GM18520 (cell line): Measurements from ENCODE around the gene CST7.

ENCODE experiments used
- ATAC-seq: cut with Tn5 transposase; IDR thresholded peaks from one replicate; pipeline ENCODE4 v1.9.1; 2021; ENCODE audit not compliant: unreplicated experiment

Gene CST7

GRCh38 chr20:24984961-24985640 lies 36.0 kb downstream of the CST7 start:
- ATAC-seq, result no peak

DNA sequence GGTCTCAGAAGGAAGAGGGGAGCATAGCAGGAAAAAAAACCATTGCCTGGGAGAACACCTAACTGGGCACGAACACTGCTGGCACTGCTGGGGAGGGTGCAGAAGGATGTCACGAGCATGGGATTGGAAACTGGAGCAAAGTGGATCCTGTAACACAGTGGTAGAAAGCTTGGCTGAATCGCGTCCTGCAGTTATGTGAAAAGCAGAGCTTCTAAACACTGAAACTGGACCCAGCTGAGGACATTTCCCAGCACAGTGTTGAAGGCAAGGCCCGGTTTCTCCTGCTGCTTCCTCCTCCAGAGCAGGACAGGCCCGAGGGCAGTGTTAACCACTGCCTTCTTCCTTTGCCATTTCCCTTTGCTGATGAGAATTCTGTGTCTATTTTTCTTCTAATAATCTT lies 36.7 kb downstream of the CST7 start:
- no peak for ATAC-seq

DNA sequence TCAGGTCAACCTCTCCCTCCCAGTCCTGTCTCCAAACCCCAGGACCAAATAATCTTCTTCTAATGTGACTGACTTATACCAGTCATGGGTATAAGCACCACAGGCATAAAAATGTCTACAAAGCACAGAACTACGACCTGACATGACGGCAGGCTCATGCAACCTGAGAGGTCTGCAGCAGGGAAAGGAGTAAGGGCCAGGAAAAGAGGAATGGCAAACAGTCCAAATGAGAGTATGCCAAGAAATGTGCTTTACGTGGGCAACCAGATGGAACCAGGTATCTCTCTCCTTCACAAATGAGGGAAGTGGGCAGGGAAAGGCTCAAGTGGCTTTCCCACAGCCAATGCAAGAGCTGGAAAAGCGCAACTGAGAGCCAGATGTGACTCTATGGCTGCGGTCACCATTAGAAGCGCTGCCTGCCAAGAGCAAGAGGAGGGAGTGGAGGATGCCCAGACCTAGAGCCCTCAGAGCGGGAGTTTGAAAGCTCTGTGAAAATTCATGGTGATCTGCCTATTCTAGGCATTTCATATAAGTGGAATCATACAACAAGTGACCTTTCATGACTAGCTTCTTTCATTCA lies 37.5 kb downstream of the CST7 start:
- no peak for ATAC-seq

DNA sequence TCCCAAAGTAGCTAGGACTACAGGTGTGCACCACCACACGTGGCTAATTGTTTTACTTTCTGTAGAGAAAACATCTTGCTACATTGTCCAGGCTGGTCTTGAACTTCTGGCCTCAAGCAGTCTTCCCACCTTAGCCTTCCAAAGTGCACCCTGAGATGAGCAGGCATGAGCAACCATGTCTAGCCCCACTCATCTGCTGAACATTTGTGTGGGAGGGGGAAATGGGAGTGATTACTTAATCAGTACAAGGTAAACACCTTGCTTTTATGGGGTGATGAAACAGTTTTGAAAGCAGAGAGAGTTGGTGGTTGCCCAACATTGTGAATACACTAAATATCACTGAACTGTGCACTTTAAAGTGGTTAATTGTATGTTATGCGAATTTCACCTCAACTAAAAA lies 38.2 kb downstream of the CST7 start:
- no peak for ATAC-seq

DNA sequence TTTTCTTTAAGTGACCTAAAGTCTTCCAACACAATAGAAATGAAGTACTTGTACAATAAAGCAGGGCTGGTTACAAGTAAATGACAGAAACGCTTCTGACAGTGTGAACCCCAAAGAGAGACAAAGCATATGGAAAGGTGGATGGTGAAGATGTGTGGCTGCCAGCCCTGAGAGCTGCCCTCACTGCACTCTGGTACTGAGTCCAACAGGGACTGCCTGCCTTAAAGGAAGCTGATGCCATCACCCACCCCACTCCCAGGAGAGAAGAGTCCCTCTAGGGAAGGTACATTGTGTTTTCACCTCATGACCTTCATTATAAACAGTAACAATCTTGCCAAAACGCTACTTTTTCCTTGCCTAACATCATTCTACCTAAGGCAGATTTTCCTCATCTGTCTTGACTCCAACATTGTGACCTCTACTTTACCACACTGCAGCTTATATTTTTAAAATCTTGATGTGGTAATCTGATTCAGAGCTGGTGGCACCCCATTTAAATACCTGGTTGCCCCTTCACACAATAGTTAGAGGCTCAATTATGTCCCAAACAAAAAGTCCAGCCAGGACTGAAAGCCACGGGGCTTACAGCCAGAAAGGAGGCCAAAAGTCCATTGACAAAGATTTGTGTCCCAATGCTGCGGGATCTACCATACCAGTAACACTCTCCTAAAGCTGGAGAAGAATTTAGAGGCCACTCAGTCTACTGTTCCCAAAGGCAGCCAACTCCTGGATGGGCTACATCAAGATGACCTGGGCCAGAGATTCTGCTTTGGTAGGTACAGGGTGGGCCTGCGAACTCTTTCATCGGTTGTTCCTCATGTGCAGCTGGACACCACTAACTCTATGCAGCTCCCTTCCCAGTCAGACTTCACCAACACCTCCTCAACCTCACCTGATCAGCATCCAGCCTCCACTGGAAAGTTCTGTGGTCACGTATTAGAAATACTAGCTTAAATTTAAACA lies 39.1 kb downstream of the CST7 start:
- ATAC-seq, result no peak

GRCh38 chr20:24989162-24989561 lies 40.1 kb downstream of the CST7 start:
- ATAC-seq, result no peak

GRCh38 chr20:24990810-24991252 lies 41.8 kb downstream of the CST7 start:
- no peak for ATAC-seq

- peak; percentile 5 for ATAC-seq
Observed at GRCh38 chr20:24991897-24992486, 42.9 kb downstream of the CST7 start.

- ATAC-seq, result peak; percentile 92
Observed at GRCh38 chr20:24992487-24993205, 43.6 kb downstream of the CST7 start, which contains the start of gene APMAP. TSS of gene APMAP (minus strand) at chr20:24992751. CDS start at chr20:24992688, 63 bp downstream.

DNA sequence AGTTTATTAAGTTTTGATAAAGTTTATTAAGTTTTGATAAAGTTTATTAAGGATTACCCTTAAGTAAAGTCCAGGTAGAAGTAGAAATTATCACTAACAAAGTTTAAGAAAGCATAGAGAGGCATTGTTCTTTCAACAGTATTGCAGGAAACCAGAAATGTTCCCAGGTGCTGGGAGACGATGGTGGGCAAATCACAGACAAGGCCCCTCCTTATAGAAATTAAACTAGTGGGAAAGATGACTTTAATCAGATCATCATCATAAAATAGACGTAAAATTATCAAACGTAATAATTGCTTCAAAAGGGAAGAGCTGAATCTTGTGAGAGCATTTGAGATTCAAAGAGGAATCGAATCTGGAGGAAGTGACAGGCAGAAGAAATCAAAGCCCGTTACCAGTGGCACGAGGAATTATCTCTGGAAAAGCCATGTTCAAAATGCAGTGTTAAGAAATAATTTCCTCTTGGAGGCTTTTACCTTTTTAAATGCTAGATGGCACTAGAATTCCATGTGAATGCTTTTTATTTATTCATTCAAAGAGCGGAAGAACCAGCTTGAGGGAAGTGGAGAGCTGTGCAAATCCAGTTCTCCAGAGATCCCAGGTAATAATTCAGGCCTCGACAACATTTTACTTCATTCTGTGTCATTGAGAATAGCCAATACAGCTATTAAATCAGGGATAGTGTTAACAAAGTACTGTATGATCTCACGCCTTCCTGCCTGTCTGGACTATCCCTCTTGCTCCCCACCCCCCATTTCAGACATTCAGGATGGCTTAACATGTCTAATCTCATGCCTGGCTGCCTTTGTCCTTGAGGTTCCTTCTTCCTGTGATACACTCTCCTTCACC lies 44.5 kb downstream of the CST7 start:
- ATAC-seq, result no peak

GRCh38 chr20:24994186-24994465 lies 45.1 kb downstream of the CST7 start:
- no peak for ATAC-seq

DNA sequence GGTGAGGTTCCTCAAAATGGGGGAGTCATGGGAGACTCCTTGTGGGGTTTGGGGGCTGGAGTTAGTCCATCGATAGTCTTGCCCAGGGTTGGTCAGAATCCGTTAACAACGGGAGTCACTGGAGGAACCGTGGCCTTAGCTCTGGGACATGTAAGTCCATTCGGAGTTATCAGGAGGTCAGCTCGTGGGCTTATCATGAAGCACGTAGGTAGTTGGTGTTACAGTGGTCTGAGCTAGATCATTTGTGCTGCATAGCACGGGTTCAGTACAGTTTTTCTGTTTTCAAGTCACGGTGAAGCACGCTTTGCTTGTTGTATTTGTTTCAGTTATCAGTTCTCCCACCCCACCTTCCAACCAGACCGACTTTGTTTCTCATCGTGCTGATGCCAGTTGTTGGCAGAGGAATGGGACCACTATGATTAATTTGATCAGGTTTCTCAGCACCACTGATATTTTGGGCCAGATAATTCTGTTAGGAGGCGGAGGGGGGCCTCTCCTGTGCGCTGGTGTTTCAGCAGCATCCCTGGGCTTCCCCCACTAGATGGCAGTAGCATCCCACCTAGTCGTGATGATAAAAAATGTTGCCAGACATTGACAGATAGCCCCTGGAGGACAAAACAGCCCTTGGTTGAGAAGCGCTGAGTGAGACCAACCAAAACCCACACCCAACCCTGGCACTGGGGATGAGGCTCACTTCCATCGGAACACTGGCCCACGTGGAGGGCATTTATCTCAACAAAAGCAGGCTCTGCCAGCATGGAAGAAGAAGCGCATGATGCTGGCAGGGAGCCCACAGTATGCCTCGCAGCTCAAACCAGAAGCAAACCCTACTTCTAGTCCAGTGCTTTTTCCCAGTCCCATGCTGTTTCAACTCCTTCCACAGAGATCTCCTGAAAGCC lies 45.6 kb downstream of the CST7 start:
- ATAC-seq, result no peak

GRCh38 chr20:24995741-24996448 lies 46.8 kb downstream of the CST7 start:
- no peak for ATAC-seq

- no peak for ATAC-seq
Observed at GRCh38 chr20:24996449-24997377, 47.6 kb downstream of the CST7 start.

GRCh38 chr20:24998121-24998520 lies 49.1 kb downstream of the CST7 start:
- ATAC-seq, result no peak

- ATAC-seq, result no peak
Observed at GRCh38 chr20:24998631-24999445, 49.8 kb downstream of the CST7 start.
